HepG2 (cell line): Measurements from ENCODE around the gene TM4SF5. TPM values are rescaled to one million over a fixed set of nuclear protein-coding genes. Genes with fewer than 3 reads are reported as not detected.

ENCODE experiments used
- ELF1 ChIP-seq: sonication (generic); formaldehyde crosslinking; IDR thresholded peaks from 2 replicates; pipeline ENCODE4 v1.4.0; 2020; ENCODE audit warnings: missing genetic modification reagents
- PAWR ChIP-seq: sonication (generic); formaldehyde crosslinking; IDR thresholded peaks from 2 replicates; pipeline ENCODE4 v1.4.0; 2020; ENCODE audit warnings: missing genetic modification reagents, mild to moderate bottlenecking, borderline replicate concordance
- ZC3H13 ChIP-seq: sonication (generic); formaldehyde crosslinking; IDR thresholded peaks from 2 replicates; pipeline ENCODE4 v1.8.1; 2023; ENCODE audit warnings: mild to moderate bottlenecking, missing genetic modification reagents, moderate library complexity
- ZNF83 ChIP-seq: sonication (generic); formaldehyde crosslinking; IDR thresholded peaks from 2 replicates; pipeline ENCODE4 v1.4.0; 2020; ENCODE audit warnings: missing genetic modification reagents, mild to moderate bottlenecking, borderline replicate concordance
- polyA plus RNA-seq, 8 experiments: library from polyadenylated mRNA; depleted of rRNA in 3 of 8; stranded (reverse) in 7 of 8; unstranded in 1 of 8; fragments of >200 nt; fragmentation: Illumina TruSeq in 4 of 8; extraction: Trizol in 4 of 8; gene quantifications; 2 replicates each; pipeline versions ENCODE4 v1.2.1 to v1.2.3, GENCODE V29; 2011 to 2016; ENCODE audit warnings: low read depth in 4 of 8, missing spikeins in 1 of 8, mixed read lengths in 1 of 8; ENCODE audit not compliant: insufficient read depth in 1 of 8
- total RNA-seq, 5 experiments: library from RNA; depleted of rRNA; stranded (reverse); fragments of >200 nt; fragmentation: Illumina TruSeq; extraction: Trizol; gene quantifications; 2 replicates each; pipeline ENCODE4 v1.2.3, GENCODE V29; 2016; ENCODE audit warnings: low read depth in 1 of 5
- TF ChIP-seq, protein P1 (sequence below): IDR thresholded peaks from 2 replicates; pipeline ENCODE4 v1.6.1; 2016; ENCODE audit warnings: low read depth, missing genetic modification reagents, missing compliant biosample characterization
- TF ChIP-seq, protein P2 (sequence below): IDR thresholded peaks from 2 replicates; pipeline ENCODE4 v1.6.1; 2012; ENCODE audit warnings: low read depth, low read length, improper control_type of control experiment
- TF ChIP-seq, protein P3 (sequence below): sonication (generic); formaldehyde crosslinking; conservative IDR thresholded peaks from 2 replicates; pipeline ENCODE4 v1.8.1; 2023; ENCODE audit warnings: missing genetic modification reagents
- TF ChIP-seq, protein P4 (sequence below): sonication (generic); formaldehyde crosslinking; IDR thresholded peaks from 2 replicates; pipeline ENCODE4 v1.8.0; 2022; ENCODE audit warnings: mild to moderate bottlenecking, missing genetic modification reagents, borderline replicate concordance
- TF ChIP-seq, protein P5 (sequence below): sonication (generic); formaldehyde crosslinking; IDR thresholded peaks from 2 replicates; pipeline ENCODE4 v1.4.0; 2020; ENCODE audit warnings: low read depth, mild to moderate bottlenecking, missing genetic modification reagents
- TF ChIP-seq, protein P6 (sequence below): fragments of 450-650 bp; IDR thresholded peaks from 2 replicates; pipeline ENCODE4 v1.6.1; 2016

The TM4SF5 gene
- total and polyA plus RNA-seq, 2 of the 13 experiments (the other 11 are each of a cell fraction or from before 2014, with no cell fraction given): 30.1 to 126 TPM

DNA sequence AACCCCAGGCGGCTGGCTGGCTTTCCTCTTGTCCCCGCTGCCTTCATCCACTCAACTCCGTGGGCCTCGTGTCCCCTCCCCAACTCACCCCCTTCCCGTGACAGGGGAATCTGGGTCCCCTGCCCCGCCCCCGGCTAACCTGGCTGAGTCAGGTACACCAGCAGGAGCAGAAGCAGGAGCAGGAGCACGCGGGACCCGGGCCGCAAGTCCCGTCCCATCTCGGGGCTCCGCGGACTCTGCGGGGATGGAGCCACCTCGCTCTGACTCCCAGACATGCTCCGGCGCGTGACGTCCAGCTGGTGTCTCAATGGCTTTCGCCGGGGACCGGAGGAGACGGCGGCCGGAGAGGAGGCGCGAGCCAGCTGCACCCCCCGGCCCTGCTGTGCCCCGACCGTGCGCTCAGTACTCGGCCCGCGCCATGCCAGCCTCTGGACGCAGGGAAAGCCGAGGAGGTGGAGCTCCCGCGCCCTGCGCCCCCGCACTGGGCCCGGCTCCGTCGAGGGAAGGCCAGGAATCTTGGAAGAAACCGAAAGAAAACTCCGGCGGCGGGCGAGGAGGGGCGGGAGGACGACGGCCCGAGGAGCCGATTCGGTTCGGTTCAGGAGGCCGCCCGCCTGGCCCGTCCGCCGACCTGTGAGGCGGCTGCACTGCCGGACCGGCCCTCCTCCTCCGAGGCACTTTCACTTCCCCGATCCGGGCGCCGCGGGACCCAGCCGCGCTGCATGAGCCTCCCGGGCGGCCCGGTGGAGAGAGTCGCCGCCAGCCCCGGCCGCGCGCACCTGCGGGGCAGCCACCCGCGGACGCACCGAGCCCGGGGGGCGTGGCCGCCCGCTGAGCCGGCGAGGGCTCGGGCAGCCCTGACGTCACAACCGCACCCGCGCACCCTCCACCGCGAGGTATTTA, 32.3 kb upstream of the TM4SF5 start, which contains the start of the genes CXCL16 and ZMYND15 (continued):
- TF ChIP-seq, protein P1, sequence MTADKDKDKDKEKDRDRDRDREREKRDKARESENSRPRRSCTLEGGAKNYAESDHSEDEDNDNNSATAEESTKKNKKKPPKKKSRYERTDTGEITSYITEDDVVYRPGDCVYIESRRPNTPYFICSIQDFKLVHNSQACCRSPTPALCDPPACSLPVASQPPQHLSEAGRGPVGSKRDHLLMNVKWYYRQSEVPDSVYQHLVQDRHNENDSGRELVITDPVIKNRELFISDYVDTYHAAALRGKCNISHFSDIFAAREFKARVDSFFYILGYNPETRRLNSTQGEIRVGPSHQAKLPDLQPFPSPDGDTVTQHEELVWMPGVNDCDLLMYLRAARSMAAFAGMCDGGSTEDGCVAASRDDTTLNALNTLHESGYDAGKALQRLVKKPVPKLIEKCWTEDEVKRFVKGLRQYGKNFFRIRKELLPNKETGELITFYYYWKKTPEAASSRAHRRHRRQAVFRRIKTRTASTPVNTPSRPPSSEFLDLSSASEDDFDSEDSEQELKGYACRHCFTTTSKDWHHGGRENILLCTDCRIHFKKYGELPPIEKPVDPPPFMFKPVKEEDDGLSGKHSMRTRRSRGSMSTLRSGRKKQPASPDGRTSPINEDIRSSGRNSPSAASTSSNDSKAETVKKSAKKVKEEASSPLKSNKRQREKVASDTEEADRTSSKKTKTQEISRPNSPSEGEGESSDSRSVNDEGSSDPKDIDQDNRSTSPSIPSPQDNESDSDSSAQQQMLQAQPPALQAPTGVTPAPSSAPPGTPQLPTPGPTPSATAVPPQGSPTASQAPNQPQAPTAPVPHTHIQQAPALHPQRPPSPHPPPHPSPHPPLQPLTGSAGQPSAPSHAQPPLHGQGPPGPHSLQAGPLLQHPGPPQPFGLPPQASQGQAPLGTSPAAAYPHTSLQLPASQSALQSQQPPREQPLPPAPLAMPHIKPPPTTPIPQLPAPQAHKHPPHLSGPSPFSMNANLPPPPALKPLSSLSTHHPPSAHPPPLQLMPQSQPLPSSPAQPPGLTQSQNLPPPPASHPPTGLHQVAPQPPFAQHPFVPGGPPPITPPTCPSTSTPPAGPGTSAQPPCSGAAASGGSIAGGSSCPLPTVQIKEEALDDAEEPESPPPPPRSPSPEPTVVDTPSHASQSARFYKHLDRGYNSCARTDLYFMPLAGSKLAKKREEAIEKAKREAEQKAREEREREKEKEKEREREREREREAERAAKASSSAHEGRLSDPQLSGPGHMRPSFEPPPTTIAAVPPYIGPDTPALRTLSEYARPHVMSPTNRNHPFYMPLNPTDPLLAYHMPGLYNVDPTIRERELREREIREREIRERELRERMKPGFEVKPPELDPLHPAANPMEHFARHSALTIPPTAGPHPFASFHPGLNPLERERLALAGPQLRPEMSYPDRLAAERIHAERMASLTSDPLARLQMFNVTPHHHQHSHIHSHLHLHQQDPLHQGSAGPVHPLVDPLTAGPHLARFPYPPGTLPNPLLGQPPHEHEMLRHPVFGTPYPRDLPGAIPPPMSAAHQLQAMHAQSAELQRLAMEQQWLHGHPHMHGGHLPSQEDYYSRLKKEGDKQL: 0 out of 2 replicates have a peak, but pooled peaks have one; percentile 23
- TF ChIP-seq, protein P2, sequence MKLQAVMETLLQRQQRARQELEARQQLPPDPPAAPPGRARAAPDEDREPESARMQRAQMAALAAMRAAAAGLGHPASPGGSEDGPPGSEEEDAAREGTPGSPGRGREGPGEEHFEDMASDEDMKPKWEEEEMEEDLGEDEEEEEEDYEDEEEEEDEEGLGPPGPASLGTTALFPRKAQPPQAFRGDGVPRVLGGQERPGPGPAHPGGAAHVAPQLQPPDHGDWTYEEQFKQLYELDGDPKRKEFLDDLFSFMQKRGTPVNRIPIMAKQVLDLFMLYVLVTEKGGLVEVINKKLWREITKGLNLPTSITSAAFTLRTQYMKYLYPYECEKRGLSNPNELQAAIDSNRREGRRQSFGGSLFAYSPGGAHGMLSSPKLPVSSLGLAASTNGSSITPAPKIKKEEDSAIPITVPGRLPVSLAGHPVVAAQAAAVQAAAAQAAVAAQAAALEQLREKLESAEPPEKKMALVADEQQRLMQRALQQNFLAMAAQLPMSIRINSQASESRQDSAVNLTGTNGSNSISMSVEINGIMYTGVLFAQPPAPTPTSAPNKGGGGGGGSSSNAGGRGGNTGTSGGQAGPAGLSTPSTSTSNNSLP: no peak
- TF ChIP-seq ELF1 (CRISPR knock-in tag): no peak
- TF ChIP-seq, protein P3, sequence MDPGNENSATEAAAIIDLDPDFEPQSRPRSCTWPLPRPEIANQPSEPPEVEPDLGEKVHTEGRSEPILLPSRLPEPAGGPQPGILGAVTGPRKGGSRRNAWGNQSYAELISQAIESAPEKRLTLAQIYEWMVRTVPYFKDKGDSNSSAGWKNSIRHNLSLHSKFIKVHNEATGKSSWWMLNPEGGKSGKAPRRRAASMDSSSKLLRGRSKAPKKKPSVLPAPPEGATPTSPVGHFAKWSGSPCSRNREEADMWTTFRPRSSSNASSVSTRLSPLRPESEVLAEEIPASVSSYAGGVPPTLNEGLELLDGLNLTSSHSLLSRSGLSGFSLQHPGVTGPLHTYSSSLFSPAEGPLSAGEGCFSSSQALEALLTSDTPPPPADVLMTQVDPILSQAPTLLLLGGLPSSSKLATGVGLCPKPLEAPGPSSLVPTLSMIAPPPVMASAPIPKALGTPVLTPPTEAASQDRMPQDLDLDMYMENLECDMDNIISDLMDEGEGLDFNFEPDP (CRISPR knock-in tag): 0 out of 2 replicates have a peak, but pooled peaks have one; percentile 40
- no peak for TF ChIP-seq ZNF83 (CRISPR knock-in tag)
- TF ChIP-seq, protein P4, sequence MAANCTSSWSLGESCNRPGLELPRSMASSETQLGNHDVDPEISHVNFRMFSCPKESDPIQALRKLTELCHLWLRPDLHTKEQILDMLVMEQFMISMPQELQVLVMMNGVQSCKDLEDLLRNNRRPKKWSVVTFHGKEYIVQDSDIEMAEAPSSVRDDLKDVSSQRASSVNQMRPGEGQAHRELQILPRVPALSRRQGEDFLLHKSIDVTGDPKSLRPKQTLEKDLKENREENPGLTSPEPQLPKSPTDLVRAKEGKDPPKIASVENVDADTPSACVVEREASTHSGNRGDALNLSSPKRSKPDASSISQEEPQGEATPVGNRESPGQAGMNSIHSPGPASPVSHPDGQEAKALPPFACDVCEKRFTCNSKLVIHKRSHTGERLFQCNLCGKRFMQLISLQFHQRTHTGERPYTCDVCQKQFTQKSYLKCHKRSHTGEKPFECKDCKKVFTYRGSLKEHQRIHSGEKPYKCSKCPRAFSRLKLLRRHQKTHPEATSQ (CRISPR knock-in tag): no peak
- 0 out of 2 replicates have a peak, but pooled peaks have one; percentile 52 for TF ChIP-seq PAWR (CRISPR knock-in tag)
- TF ChIP-seq, protein P5, sequence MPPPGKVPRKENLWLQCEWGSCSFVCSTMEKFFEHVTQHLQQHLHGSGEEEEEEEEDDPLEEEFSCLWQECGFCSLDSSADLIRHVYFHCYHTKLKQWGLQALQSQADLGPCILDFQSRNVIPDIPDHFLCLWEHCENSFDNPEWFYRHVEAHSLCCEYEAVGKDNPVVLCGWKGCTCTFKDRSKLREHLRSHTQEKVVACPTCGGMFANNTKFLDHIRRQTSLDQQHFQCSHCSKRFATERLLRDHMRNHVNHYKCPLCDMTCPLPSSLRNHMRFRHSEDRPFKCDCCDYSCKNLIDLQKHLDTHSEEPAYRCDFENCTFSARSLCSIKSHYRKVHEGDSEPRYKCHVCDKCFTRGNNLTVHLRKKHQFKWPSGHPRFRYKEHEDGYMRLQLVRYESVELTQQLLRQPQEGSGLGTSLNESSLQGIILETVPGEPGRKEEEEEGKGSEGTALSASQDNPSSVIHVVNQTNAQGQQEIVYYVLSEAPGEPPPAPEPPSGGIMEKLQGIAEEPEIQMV (CRISPR knock-in tag): peak; percentile 17
- no peak for TF ChIP-seq ZC3H13
- TF ChIP-seq, protein P6, sequence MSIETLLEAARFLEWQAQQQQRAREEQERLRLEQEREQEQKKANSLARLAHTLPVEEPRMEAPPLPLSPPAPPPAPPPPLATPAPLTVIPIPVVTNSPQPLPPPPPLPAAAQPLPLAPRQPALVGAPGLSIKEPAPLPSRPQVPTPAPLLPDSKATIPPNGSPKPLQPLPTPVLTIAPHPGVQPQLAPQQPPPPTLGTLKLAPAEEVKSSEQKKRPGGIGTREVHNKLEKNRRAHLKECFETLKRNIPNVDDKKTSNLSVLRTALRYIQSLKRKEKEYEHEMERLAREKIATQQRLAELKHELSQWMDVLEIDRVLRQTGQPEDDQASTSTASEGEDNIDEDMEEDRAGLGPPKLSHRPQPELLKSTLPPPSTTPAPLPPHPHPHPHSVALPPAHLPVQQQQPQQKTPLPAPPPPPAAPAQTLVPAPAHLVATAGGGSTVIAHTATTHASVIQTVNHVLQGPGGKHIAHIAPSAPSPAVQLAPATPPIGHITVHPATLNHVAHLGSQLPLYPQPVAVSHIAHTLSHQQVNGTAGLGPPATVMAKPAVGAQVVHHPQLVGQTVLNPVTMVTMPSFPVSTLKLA: no peak
